ENCODE data around the gene THADA.
A peak's percentile ranks its signal among the peaks of the same experiment; 100 is the strongest.
"Not testable (repeated sequence)": the region's sequence is repeated elsewhere in the genome, so short reads cannot be mapped to it uniquely, and the experiment has no call there.

The THADA gene

GRCh38 chr2:43595603-43596412 is at the start of gene THADA:
TSS of gene THADA (minus strand) at chr2:43596038. CDS start at chr2:43592392, 3,646 bp downstream.
- DNase-seq (ENCODE audit: low read depth in 2 of 2), result peak; percentile 96 to 97

GRCh38 chr2:43643680-43644079 is 47.8 kb upstream of the THADA start:
- DNase-seq (ENCODE audit: low read depth in 2 of 2), result no peak

- no peak for DNase-seq (ENCODE audit: low read depth in 2 of 2)
Measured at GRCh38 chr2:43642363-43642762, 46.5 kb upstream of the THADA start.

GRCh38 chr2:43637030-43637803 is 41.4 kb upstream of the THADA start, which contains the start of gene PLEKHH2:
TSS of gene PLEKHH2 (plus strand) at chr2:43637260. CDS start at chr2:43644674, 7,414 bp downstream.
- peak; percentile 62 to 64 for DNase-seq (ENCODE audit: low read depth in 2 of 2)

GRCh38 chr2:43636621-43637020 is 40.8 kb upstream of the THADA start:
- no peak for DNase-seq (ENCODE audit: low read depth in 2 of 2)

GRCh38 chr2:43636153-43636552 is 40.3 kb upstream of the THADA start:
- not testable (repeated sequence) for DNase-seq (ENCODE audit: low read depth in 2 of 2)

GRCh38 chr2:43634604-43635306 is 38.9 kb upstream of the THADA start:
- peak; percentile 88 to 90 for DNase-seq (ENCODE audit: low read depth in 2 of 2)

GRCh38 chr2:43631618-43632317 is 35.9 kb upstream of the THADA start:
- DNase-seq (ENCODE audit: low read depth in 2 of 2), result no peak

GRCh38 chr2:43622931-43623451 is 27.2 kb upstream of the THADA start:
- DNase-seq (ENCODE audit: low read depth in 2 of 2), result no peak

- DNase-seq (ENCODE audit: low read depth in 2 of 2), result no peak
Measured at GRCh38 chr2:43619511-43619910, 23.7 kb upstream of the THADA start.

GRCh38 chr2:43616967-43617680 is 21.3 kb upstream of the THADA start:
- no peak for DNase-seq (ENCODE audit: low read depth in 2 of 2)

- DNase-seq (ENCODE audit: low read depth in 2 of 2), result no peak
Measured at GRCh38 chr2:43612944-43613343, 17.1 kb upstream of the THADA start.

- no peak for DNase-seq (ENCODE audit: low read depth in 2 of 2)
Measured at GRCh38 chr2:43611987-43612894, 16.4 kb upstream of the THADA start.

- DNase-seq (ENCODE audit: low read depth in 2 of 2), result no peak
Measured at GRCh38 chr2:43610361-43610760, 14.5 kb upstream of the THADA start.

- no peak for DNase-seq (ENCODE audit: low read depth in 2 of 2)
Measured at GRCh38 chr2:43609290-43609918, 13.6 kb upstream of the THADA start.

GRCh38 chr2:43605851-43606250 is 10.0 kb upstream of the THADA start:
- DNase-seq (ENCODE audit: low read depth in 2 of 2), result no peak

- DNase-seq (ENCODE audit: low read depth in 2 of 2), result no peak
Measured at GRCh38 chr2:43605079-43605655, 9.3 kb upstream of the THADA start.

- DNase-seq (ENCODE audit: low read depth in 2 of 2), result no peak
Measured at GRCh38 chr2:43604674-43605073, 8.8 kb upstream of the THADA start.

- DNase-seq (ENCODE audit: low read depth in 2 of 2), result not testable (repeated sequence)
Measured at GRCh38 chr2:43600596-43600995, 4.8 kb upstream of the THADA start.

Measured in fibroblast of skin of left biceps (primary cell).